Measurements from ENCODE around the gene LSR.
"Not testable (repeated sequence)": the region's sequence is repeated elsewhere in the genome, so short reads cannot be mapped to it uniquely, and the experiment has no call there.

The LSR gene

DNA sequence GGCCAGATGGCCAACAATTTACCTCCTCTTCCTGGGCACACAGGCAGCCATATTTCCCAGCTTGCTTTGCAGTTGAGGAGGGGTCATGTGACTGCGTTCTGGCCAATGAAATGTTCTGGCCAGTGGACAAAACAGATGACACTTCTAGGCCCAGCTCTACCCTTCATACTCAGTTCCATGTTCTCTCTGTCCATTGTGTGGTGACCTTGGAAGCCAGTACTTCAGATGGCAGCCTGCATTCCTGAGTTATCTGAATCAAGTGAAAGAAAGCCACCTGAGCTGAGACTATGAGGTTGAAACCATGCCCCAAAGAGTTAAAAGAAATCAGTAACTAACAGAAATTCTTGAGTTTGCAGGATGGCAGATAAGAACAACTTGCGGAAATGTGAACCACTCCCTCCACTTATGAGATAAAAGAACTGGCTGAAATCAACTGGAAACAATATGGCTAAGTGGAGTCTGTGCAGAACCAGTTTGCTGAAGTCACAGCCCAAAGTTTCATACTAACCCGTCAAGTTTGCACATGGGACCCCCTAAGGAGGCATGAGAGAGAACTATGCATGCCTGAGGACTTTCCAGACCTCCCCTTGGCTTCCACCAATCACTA is 28.4 kb upstream of the LSR start:
- no peak for DNase-seq

- DNase-seq: not testable (repeated sequence)
Measured at GRCh38 chr19:35220973-35221590, 27.7 kb upstream of the LSR start.

- no peak for DNase-seq
Measured at GRCh38 chr19:35222373-35223015, 26.3 kb upstream of the LSR start.

DNA sequence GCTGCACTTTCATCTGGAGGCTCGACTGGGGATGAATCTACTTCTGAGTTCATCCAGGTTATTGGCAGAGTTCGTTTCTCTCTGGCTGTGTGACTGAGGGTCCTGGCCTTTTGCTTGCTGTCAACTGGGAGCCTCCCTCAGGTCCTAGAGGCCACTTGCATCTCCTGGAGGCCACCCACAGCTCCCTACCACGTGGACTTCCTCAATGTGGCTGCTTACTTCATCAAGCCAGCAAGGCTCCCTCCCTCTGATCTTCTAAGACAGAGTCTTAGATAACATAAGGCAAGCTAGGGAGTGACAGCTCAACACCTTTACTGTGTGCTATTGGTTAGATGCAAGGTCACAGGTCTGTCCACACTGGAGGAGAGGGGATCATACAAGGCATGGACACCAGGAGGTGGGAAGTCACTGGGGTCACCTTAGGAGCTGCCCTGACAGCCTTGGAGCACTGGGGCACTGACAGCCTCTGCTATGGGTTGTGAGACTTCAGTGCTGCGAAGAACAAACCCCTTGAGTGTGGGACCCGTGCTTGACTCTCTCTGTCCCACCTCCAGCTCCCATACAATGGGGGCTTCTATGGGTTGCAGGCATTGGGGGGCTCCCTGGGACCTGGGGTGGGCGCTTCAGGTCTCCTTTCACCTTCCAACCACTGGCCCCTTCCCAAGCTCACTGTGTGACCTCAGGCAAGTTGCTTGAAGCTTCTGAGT is 25.6 kb upstream of the LSR start:
- DNase-seq: no peak

DNA sequence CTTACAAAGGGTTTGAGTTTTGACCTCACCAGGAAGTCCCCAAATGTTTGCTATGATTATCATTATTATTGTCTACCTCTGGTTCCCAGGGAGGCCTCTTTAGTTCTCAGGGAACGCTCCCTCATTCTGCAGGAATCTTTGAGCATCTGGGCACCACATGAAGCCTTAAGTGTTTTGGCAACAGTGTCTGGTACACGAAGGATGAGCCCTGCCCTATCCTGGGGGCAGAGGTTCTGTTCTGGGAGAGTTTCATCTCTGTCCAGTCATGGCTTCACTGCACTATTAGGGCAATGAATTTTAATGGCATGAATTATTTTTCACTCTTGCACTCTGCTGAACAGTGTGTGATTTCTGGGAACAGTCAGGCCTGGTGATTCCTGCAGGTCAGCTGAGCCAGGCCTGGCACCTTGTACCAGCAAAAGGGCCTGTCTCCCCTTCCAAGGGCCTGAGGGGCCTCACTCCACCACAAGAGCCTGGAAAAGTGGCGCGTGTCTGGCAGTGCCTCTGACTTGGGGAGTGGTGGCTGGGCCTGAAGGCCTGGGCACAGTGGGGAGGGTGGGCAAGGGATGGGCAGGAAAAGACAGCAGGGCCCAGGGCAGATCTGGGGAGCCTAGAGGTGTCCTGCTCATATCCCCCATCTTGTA is 24.8 kb upstream of the LSR start:
- DNase-seq: no peak

DNA sequence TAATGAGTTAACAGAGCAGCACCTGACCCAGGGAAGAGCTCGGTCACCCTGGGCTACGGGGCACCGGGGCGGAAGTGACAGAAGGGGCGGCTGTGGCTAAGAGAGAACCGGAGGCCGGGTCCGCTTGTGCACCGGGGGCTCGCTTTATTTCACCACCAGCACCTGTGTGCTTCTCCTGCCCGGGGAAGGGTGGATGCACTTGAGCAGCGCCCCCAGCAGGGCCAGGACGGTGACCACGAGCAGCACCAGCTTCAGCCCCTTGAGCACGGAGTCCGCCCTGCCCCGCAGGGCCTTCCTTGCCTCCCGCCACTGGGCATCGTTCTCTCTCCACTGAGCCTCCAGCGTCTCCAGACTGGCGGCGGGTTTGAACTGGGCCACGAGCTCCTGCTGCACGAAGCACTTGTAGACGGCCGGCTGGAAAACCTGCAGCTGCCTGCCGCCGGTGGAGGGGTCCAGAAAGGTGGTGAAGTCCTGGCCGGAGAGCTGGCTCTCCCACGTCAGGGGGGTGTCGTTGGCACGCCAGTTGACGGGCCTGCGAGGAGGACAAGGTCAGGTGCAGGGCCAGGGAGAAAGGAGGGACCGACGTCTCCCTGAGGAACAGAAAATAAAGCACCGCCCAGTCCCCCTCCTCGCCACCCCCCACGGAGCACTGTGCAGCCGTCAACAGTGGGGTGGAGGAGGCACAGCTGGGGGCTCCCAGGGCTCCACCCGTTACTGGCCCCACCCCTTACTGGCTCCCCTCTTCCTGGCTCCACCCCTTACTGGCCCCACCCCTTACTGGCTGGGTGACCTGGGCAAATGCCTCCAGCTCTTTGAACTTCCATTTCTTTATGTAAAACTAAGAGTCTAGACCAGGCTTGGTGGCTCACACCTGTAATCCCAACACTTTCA is 23.9 kb upstream of the LSR start:
- no peak for DNase-seq

- no peak for DNase-seq
Measured at GRCh38 chr19:35225951-35226350, 22.9 kb upstream of the LSR start.

GRCh38 chr19:35226748-35227147 is 22.1 kb upstream of the LSR start:
- DNase-seq: no peak

- DNase-seq: no peak
Measured at GRCh38 chr19:35228177-35228930, 20.4 kb upstream of the LSR start, which contains the start of gene FAM187B. FAM187B (minus strand) TSS chr19:35228739; CDS start chr19:35228680, 59 bp downstream.

DNA sequence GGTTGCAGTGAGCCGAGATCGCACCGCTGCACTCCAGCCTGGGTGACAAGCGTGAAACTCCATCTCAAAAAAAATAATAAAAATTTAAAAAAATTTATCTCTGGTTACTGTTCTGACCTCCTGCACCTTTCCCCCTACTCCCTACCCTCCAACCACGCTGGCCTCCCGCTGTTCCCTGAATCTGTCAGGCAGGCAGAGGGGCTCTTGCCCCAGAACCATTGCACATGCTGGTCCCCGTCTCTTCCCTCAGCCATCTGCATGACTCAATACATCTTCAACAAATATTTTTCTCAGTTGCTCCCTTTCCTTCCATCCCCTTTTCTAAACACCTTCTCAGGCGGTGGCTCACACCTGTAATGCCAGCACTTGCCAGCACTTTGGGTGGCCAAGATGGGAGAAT is 19.2 kb upstream of the LSR start:
- DNase-seq: no peak

- no peak for DNase-seq
Measured at GRCh38 chr19:35231956-35232645, 16.7 kb upstream of the LSR start.

- DNase-seq: no peak
Measured at GRCh38 chr19:35232912-35233311, 15.9 kb upstream of the LSR start.

DNA sequence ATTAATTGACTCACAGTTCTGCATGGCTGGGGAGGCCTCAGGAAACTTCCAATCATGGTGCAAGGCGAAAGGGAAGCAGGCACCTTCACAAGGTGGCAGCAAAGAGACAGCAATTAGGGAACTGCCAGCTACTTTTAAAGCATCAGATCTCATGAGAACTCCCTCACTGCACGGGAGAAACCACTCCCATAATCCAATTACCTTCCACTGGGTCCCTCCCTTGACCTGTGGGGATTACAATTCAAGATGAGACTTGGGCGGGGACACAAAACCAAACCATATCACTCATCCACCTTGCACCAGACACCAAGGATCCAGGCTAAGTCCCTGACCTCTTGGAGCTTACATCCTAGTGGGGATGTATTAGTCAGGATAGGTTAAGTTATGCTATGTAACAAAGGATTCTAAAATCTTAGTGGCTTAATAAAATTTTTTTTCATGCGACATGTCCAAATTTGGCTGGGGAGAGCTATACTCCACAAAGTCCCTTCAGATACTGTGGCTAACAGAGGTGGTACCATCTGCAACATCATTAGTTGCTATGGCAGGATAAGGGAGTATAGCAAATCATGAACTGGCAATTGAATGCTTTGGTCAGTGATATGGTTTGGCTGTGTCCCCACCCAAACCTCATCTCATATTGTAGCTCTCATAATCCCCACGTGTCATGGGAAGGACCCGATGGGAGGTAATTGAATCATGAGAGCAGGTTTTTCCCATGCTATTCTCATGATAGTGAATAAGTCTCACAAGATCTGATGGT is 12.0 kb upstream of the LSR start:
- peak; percentile 52 for DNase-seq

GRCh38 chr19:35239597-35239996 is 9.2 kb upstream of the LSR start:
- not testable (repeated sequence) for DNase-seq

DNA sequence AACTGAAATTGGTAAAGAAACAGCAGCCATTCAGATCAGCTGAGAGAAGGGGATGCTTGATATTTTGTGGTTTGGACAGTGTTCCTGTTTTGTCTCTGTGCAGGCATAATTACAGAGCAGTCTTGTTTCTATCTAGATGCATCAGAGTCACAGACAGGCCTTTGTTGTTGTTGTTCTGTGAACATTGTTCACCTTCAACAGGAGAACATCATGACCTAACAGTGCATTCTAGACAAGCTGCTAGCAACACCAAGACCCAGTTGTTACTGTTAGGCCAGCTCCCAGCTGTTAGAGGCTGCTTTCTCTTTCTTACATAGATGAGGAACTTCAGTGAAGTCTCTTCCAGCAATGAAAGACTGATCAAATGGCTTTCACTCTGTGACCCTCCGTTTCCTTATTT is 8.5 kb upstream of the LSR start:
- peak; percentile 63 for DNase-seq

DNA sequence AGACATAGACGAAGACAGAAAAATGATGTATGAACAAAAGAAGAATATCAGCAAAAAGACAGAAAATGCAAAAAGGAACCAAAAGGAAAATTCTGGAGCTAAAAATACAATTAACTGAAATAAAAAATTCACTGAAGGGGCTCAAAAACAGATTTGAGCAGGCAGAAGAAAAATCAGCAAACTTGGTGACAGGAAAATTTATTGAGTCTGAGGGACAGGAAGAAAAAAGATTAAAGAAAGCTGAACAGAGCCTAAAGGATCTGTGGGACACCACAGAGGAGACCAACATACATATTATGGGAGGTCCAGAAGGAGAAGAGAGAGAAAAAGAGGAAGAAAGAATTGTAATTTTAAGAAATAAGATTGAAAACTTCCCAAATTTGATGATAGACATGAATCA is 7.4 kb upstream of the LSR start:
- no peak for DNase-seq

DNA sequence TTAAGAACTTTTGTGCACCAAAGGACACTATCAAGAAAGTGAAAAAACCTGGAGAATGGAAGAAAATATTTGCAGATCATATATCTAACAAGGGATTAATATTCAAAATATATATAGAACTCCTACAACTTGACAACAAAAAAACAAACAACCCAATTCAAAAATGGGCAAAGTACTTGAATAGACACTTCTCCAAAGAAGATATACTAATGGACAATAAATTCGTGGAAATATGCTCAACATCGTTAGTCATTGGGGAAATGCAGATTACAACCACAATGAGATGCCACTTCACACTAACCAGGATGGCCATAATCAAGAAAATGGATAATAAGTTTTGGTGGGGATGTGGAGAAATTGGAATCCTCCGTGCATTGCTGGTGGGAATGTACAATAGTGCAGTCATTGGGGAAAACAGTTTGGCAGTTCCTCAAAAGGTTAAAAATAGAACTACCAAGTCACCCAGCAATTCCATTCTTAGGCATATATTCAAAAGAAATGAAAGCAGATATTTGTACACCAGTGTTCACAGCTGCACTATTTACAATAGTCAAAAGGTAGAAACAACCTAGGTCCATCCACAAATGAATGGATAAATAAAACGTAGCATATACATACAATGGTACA is 2.2 kb upstream of the LSR start:
- DNase-seq: no peak

- peak; percentile 72 for DNase-seq
Measured at GRCh38 chr19:35247526-35248309, 1.1 kb upstream of the LSR start.

All from CD4-positive, alpha-beta T cell treated with Interleukin-12 subunit alpha and Interleukin-12 subunit beta, for 1 hour (primary cell).